LNCaP clone FGC (cell line): Measurements from ENCODE around the gene POLR3K.

ENCODE experiments used
- DNase-seq: peaks from one replicate; pipeline ENCODE4 v3.0.0-alpha.2; 2011; ENCODE audit warnings: low read depth
- H3K4me3 ChIP-seq: 2 replicates; pipeline ENCODE4 v1.5.1; 2011; ENCODE audit warnings: mild to moderate bottlenecking, low read depth, low read length, control low read depth
- CTCF ChIP-seq: IDR thresholded peaks from 2 replicates; pipeline ENCODE4 v1.5.1; 2012; ENCODE audit warnings: mild to moderate bottlenecking; ENCODE audit not compliant: control insufficient read depth, insufficient read depth; ENCODE audit errors: extremely low read depth

Gene POLR3K

GRCh38 chr16:59440-60059 is 6.1 kb upstream of the POLR3K start:
- no peak overlapping the region for H3K4me3 ChIP-seq
- no peak for DNase-seq
- no peak for TF ChIP-seq CTCF

- H3K4me3 ChIP-seq = no peak overlapping the region
- no peak for TF ChIP-seq CTCF
- no peak for DNase-seq
These were observed 5.4 kb upstream of the POLR3K start for GRCh38 chr16:58491-59439.

- TF ChIP-seq CTCF = no peak
- H3K4me3 ChIP-seq = no peak overlapping the region
- no peak for DNase-seq
These were observed 4.3 kb upstream of the POLR3K start for GRCh38 chr16:57711-58110.

GRCh38 chr16:56231-56927 is 3.0 kb upstream of the POLR3K start:
- DNase-seq = no peak
- no peak for TF ChIP-seq CTCF
- H3K4me3 ChIP-seq = no peak overlapping the region

- no peak for DNase-seq
- H3K4me3 ChIP-seq = no peak overlapping the region
- no peak for TF ChIP-seq CTCF
These were observed 2.2 kb upstream of the POLR3K start for GRCh38 chr16:55571-56136.

- no peak for DNase-seq
These were observed 801 bp upstream of the POLR3K start for GRCh38 chr16:54237-54581.

More at GRCh38 chr16:54237-54581, 801 bp upstream of the POLR3K start:
- TF ChIP-seq CTCF = no peak
- peak overlapping the region; percentile 90 for H3K4me3 ChIP-seq
